Measurements from ENCODE around the gene APLP2. TPM values are rescaled to one million over a fixed set of nuclear protein-coding genes. Genes with fewer than 3 reads are reported as not detected.

The APLP2 gene
- total and polyA plus RNA-seq, 9 of the 15 experiments (the other 6 are each of a cell fraction or from before 2014, with no cell fraction given): 17.4 to 164 (median 118) TPM

- TF ChIP-seq RBM22 (IDR thresholded peaks at IDR 0.05; ENCODE audit: low read depth, low read length, poor library complexity, severe bottlenecking) (no peak), CEBPG (CRISPR knock-in tag; IDR thresholded peaks at IDR 0.05) (no peak), CEBPG (tag; conservative IDR thresholded peaks at IDR 0.05 in 1 of 2, IDR thresholded peaks at IDR 0.05 in 1 of 2) (no peak), ERF (CRISPR knock-in tag; IDR thresholded peaks at IDR 0.05) (no peak), POLR2H (tag; IDR thresholded peaks at IDR 0.05; ENCODE audit: low read depth) (no peak), ZZZ3 (IDR thresholded peaks at IDR 0.05) (no peak)
Observed at GRCh38 chr11:130088919-130089673, 19.4 kb downstream of the APLP2 start (continued).

GRCh38 chr11:130089674-130090073, 20.0 kb downstream of the APLP2 start:
- H3K27me3 ChIP-seq (ENCODE audit: control insufficient read depth in 2 of 2, insufficient read depth in 2 of 2, low read length in 2 of 2): no peaks in the 10 kb centered on the region
- BruUV-seq (replicated peaks): no TSS peak
- DNase-seq (ENCODE audit: extremely low read depth in 1 of 4, low spot score in 3 of 4) (no peak), FAIRE-seq (no peak), ATAC-seq (peak; percentile 52)
- ChIA-PET CTCF (ENCODE audit: low intra/inter-chr PET ratio) (no interaction called here), POLR2A (interaction anchor here (1.2 kb wide), 1 partner anchor 14 kb away, joined by 4 read pairs; no protein-coding TSS in a partner anchor)
- H3K4me3 ChIP-seq: no peak overlapping the region
- H3K79me2 ChIP-seq (ENCODE audit: control insufficient read depth, insufficient read depth, low read length): peaks cover 64% of the 10 kb centered on the region
- in situ Hi-C loops (cut with MboI): no loop called here
- H3K9me1 ChIP-seq (ENCODE audit: control insufficient read depth, insufficient read depth, low read length): peaks cover 6% of the 10 kb centered on the region
- 0 out of 2 replicates have a peak, but pooled peaks have one; percentile 33 for TF ChIP-seq MGA (IDR thresholded peaks at IDR 0.05)
- no peak for TF ChIP-seq PHB (CRISPR knock-in tag; IDR thresholded peaks at IDR 0.05)
- H3K27ac ChIP-seq (ENCODE audit: extremely low read depth, low read depth, low read length): peak overlapping the region; percentile 60; the same call in 2 of the 3 replicates
- H4K20me1 ChIP-seq (replicated peaks; ENCODE audit: control insufficient read depth, insufficient read depth, low read length): no peaks in the 10 kb centered on the region
- H3K4me1 ChIP-seq (replicated peaks in 1 of 2; ENCODE audit: control insufficient read depth in 2 of 2, insufficient read depth in 2 of 2, low read length in 2 of 2): peaks cover 0 to 43% of the 10 kb centered on the region in 2 experiments; a peak in 4 of 5 replicates
- H2AFZ ChIP-seq (ENCODE audit: low read depth, low read length): no peak overlapping the region
- intact Hi-C loops (cut with micrococcal nuclease): no loop called here
- H3K36me3 ChIP-seq (ENCODE audit: control insufficient read depth, insufficient read depth, low read length): no peaks in the 10 kb centered on the region; the same call in 2 of the 3 replicates
- H3K4me2 ChIP-seq (ENCODE audit: insufficient read depth, low read length): peak overlapping the region; percentile 14; the same call in 1 of the 2 replicates
- 92% methylated on average over 5 of the region's 5 CpGs for WGBS (ENCODE audit: insufficient coverage, low coverage, missing lambda C conversion rate)
- peak overlapping the region in 1 of 2 experiments; percentile 47; a peak in 1 of 4 replicates for H3K9ac ChIP-seq (ENCODE audit: insufficient read depth in 1 of 2, low read depth in 2 of 2, low read length in 2 of 2)
- no peaks in the 10 kb centered on the region for H3K9me3 ChIP-seq (replicated peaks; ENCODE audit: control insufficient read depth, insufficient read depth, low read depth, low read length)
